B cell (primary cell): ENCODE data around the gene KIAA1217. TPM values are rescaled to one million over a fixed set of nuclear protein-coding genes. Genes with fewer than 3 reads are reported as not detected.

ENCODE experiments used
- ATAC-seq: fragments of 200-7000 bp; cut with Tn5 transposase; one replicate; pipeline ENCODE4 v1.10.0; 2021; ENCODE audit warnings: low read depth, mild to moderate bottlenecking, moderate number of reproducible peaks, moderate library complexity
- CTCF ChIA-PET: fragments of 350-600 bp; sonication (Branson Sonifier 250); formaldehyde crosslinking; loops from one replicate; lab custom pipeline; 2021; ENCODE audit warnings: antibody characterized with exemption, inconsistent platforms; lab: Charles Lee
- POLR2A ChIA-PET: fragments of 350-600 bp; sonication (Branson Sonifier 250); formaldehyde crosslinking; loops from one replicate; lab custom pipeline; 2021; ENCODE audit warnings: antibody characterized with exemption; lab: Charles Lee
- DNase-seq: peaks from one replicate; pipeline ENCODE4 v3.0.0; 2013
- H2AFZ ChIP-seq: 2 replicates; pipeline ENCODE4 v1.6.1; 2012; ENCODE audit warnings: mild to moderate bottlenecking, low read depth, low read length; ENCODE audit not compliant: insufficient read depth, poor library complexity, severe bottlenecking
- H3K27ac ChIP-seq, 2 donors: 1 replicate in 1 of 2; 2 replicates in 1 of 2; pipeline ENCODE4 v1.5.1; 2012 to 2013; ENCODE audit warnings: low read length in 2 of 2, mild to moderate bottlenecking in 2 of 2, moderate library complexity in 1 of 2
- H3K27me3 ChIP-seq, 4 experiments: fragments of 200-600 bp in 1 of 4; sonication (generic) in 1 of 4; replicated peaks in 1 of 4; 1 replicate in 2 of 4; 2 replicates in 2 of 4; pipeline versions ENCODE4 v1.6.1 to v1.7.0; 2013 to 2016; ENCODE audit warnings: low read length in 3 of 4, mild to moderate bottlenecking in 2 of 4, mixed read lengths in 1 of 4, moderate library complexity in 1 of 4; ENCODE audit not compliant: insufficient read depth in 4 of 4, control insufficient read depth in 3 of 4; ENCODE audit errors: control extremely low read depth in 1 of 4
- H3K36me3 ChIP-seq, 2 experiments: replicated peaks in 1 of 2; 1 replicate in 1 of 2; 2 replicates in 1 of 2; pipeline versions ENCODE4 v1.6.1 to v1.7.1; 2013; ENCODE audit warnings: low read length in 1 of 2; ENCODE audit not compliant: insufficient read depth in 2 of 2, control insufficient read depth in 1 of 2; ENCODE audit errors: control extremely low read depth in 1 of 2, extremely low read depth in 1 of 2
- H3K4me1 ChIP-seq, 2 donors: fragments of 200-600 bp in 1 of 2; sonication (generic) in 1 of 2; 1 replicate in 1 of 2; 2 replicates in 1 of 2; pipeline versions ENCODE4 v1.5.1 to v1.6.1; 2013 to 2017; ENCODE audit warnings: low read length in 2 of 2; ENCODE audit not compliant: control insufficient read depth in 2 of 2, insufficient read depth in 2 of 2
- H3K4me2 ChIP-seq: replicated peaks from 2 replicates; pipeline ENCODE3; 2012; ENCODE audit warnings: mild to moderate bottlenecking, low read depth, low read length; ENCODE audit not compliant: poor library complexity, severe bottlenecking
- H3K4me3 ChIP-seq, 5 experiments: fragments of 200-600 bp in 1 of 5; sonication (generic) in 1 of 5; 1 replicate in 3 of 5; 2 replicates in 2 of 5; pipeline versions ENCODE4 v1.5.1 to v1.7.0; 2011 to 2016; ENCODE audit warnings: low read length in 4 of 5, mild to moderate bottlenecking in 4 of 5, low read depth in 2 of 5, control low read depth in 1 of 5, moderate library complexity in 1 of 5; ENCODE audit not compliant: insufficient read depth in 1 of 5; ENCODE audit errors: control extremely low read depth in 1 of 5, extremely low read depth in 1 of 5
- H3K79me2 ChIP-seq: fragments of 200-600 bp; sonication (generic); one replicate; pipeline ENCODE4 v1.6.0; 2016; ENCODE audit warnings: low read length; ENCODE audit not compliant: control insufficient read depth, insufficient read depth
- H3K9ac ChIP-seq: fragments of 200-600 bp; sonication (generic); 2 replicates; pipeline ENCODE4 v1.6.1; 2017; ENCODE audit warnings: mild to moderate bottlenecking, low read length, moderate library complexity
- H3K9me3 ChIP-seq, 3 donors: one replicate each; pipeline versions ENCODE4 v1.6.1 to v1.7.1; 2013; ENCODE audit warnings: low read length in 2 of 3; ENCODE audit not compliant: control insufficient read depth in 2 of 3, insufficient read depth in 1 of 3; ENCODE audit errors: control extremely low read depth in 1 of 3
- H4K20me1 ChIP-seq: 2 replicates; pipeline ENCODE4 v1.6.0; 2012; ENCODE audit warnings: mild to moderate bottlenecking, low read length; ENCODE audit not compliant: insufficient read depth, control insufficient read depth, poor library complexity, severe bottlenecking
- H3K27ac Mint-ChIP-seq: one replicate; pipeline ENCODE4 v1.8.0; 2021; ENCODE audit warnings: mixed read lengths
- H3K27me3 Mint-ChIP-seq: one replicate; pipeline ENCODE4 v1.8.0; 2021; ENCODE audit warnings: mixed read lengths
- H3K4me1 Mint-ChIP-seq: one replicate; pipeline ENCODE4 v1.8.0; 2021; ENCODE audit warnings: mixed read lengths
- H3K4me3 Mint-ChIP-seq: one replicate; pipeline ENCODE4 v1.8.0; 2021; ENCODE audit warnings: mixed read lengths
- H3K9me3 Mint-ChIP-seq: one replicate; pipeline ENCODE4 v1.8.0; 2022; ENCODE audit warnings: mixed read lengths; ENCODE audit not compliant: insufficient read depth
- EZH2 ChIP-seq: IDR thresholded peaks from 2 replicates; pipeline ENCODE4 v1.6.1; 2012; ENCODE audit warnings: borderline replicate concordance, low read depth, mild to moderate bottlenecking, moderate library complexity, low read length; ENCODE audit not compliant: insufficient read depth, poor library complexity, severe bottlenecking
- WGBS: methylation state at CpG from one replicate; pipeline ENCODE4 v1.1.5; 2013; ENCODE audit warnings: missing lambda C conversion rate; ENCODE audit not compliant: insufficient coverage; 5-methylcytosine and 5-hydroxymethylcytosine counted together
- intact Hi-C: fragments of 100-400 bp; cut with micrococcal nuclease; formaldehyde crosslinking; loops from one replicate; pipeline ENCODE4 v1.10.0; 2022
- polyA plus RNA-seq: library from polyadenylated mRNA; depleted of rRNA; stranded (reverse); fragments of >200 nt; gene quantifications from 2 replicates; pipeline ENCODE4 v1.2.3, GENCODE V29; 2012
- total RNA-seq, 2 donors: library from RNA; stranded (reverse); fragments of 120-200 nt in 1 of 2; gene quantifications; 1 replicate in 1 of 2; 2 replicates in 1 of 2; pipeline versions ENCODE4 v1.2.3 to v1.2.4, GENCODE V29; 2013 to 2022
- TF ChIP-seq, protein P1 (sequence below): fragments of 200-600 bp; IDR thresholded peaks from one replicate; pipeline ENCODE4 v1.8.0; 2022; ENCODE audit warnings: antibody characterized with exemption, mild to moderate bottlenecking

The KIAA1217 gene
- total and polyA plus RNA-seq, 2 donors (not counting 1 experiment from before 2014, with no cell fraction given): 0.67 TPM; not detected in 1

DNA sequence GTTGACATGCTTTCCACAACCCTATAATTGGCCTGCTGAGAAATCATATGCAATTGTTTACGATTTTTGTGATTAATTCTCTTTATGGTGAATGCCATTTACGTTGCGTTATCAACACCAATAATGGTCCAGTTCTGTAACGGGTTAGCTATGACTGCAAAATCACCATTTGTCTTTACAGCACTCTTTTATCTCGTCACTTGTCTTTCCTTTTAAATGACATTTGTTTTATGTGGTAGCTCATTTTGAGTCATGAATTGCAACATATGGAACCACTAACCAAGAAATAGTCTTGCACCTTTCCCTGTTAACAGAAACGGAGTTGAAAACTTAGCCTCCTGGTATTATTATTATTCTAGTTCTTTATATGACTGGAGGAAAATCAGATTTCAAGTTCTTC lies 3.1 kb upstream of the KIAA1217 start:
- Histone ChIP-seq H3K36me3 (no peaks in the 10 kb centered on the region), H3K4me3 (no peak overlapping the region), H3K27me3 (peaks cover 0 to 7% (median 5%) of the 10 kb centered on the region in 4 experiments), H3K4me2 (no peak overlapping the region), H2AFZ (no peak overlapping the region), H3K9me3 (peaks cover 0 to 4% (median 0%) of the 10 kb centered on the region in 3 donors), H3K4me1 (peaks cover 3 to 10% of the 10 kb centered on the region in 2 donors), H4K20me1 (no peaks in the 10 kb centered on the region), H3K9ac (no peak overlapping the region), H3K79me2 (no peaks in the 10 kb centered on the region), H3K27ac (no peak overlapping the region)
- DNase-seq (no peak), ATAC-seq (no peak)
- CTCF ChIA-PET: interaction anchor here (1.5 kb wide), 1 partner anchor 10 kb away, joined by 3 read pairs; no protein-coding TSS in a partner anchor
- POLR2A ChIA-PET: no interaction called here
- Mint-ChIP-seq H3K9me3 (no peaks in the 10 kb centered on the region), H3K4me3 (no peak overlapping the region), H3K4me1 (peaks cover 13% of the 10 kb centered on the region), H3K27me3 (peaks cover 37% of the 10 kb centered on the region), H3K27ac (no peak overlapping the region)
- WGBS: no CpG with 5 or more reads among the region's 6 CpGs
- intact Hi-C loops: no loop called here
- TF ChIP-seq, protein P1, sequence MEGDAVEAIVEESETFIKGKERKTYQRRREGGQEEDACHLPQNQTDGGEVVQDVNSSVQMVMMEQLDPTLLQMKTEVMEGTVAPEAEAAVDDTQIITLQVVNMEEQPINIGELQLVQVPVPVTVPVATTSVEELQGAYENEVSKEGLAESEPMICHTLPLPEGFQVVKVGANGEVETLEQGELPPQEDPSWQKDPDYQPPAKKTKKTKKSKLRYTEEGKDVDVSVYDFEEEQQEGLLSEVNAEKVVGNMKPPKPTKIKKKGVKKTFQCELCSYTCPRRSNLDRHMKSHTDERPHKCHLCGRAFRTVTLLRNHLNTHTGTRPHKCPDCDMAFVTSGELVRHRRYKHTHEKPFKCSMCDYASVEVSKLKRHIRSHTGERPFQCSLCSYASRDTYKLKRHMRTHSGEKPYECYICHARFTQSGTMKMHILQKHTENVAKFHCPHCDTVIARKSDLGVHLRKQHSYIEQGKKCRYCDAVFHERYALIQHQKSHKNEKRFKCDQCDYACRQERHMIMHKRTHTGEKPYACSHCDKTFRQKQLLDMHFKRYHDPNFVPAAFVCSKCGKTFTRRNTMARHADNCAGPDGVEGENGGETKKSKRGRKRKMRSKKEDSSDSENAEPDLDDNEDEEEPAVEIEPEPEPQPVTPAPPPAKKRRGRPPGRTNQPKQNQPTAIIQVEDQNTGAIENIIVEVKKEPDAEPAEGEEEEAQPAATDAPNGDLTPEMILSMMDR: no peak
- no peak for TF ChIP-seq EZH2

DNA sequence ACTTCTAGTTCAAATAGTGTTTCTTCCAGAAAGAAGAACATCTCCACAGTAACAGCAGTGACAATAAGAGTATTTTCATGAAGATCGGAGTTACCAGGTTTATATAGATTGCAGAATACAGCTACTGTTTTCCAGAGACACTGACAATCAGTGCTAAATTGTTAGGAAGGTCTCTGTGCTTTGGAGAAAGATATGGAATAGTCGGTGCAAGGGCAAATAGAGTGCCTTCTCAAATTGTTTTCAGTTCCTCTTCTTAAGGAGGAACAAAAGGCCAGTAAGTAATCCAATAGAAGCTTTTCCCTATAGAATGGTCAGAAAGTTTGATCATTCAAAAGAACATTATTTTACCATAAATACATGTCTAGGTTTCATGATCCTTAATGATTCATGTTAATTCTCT lies 2.6 kb upstream of the KIAA1217 start:
- no peak for TF ChIP-seq EZH2
- TF ChIP-seq, protein P1: no peak
- intact Hi-C loops: no loop called here
- no peak overlapping the region for H3K4me3 Mint-ChIP-seq
- Histone ChIP-seq H3K4me3 (no peak overlapping the region), H2AFZ (no peak overlapping the region), H3K79me2 (no peaks in the 10 kb centered on the region), H3K4me2 (no peak overlapping the region), H3K36me3 (no peaks in the 10 kb centered on the region), H3K27me3 (peaks cover 0 to 7% (median 5%) of the 10 kb centered on the region in 4 experiments), H3K4me1 (peaks cover 3 to 10% of the 10 kb centered on the region in 2 donors), H3K27ac (no peak overlapping the region), H4K20me1 (no peaks in the 10 kb centered on the region), H3K9me3 (peaks cover 0 to 4% (median 0%) of the 10 kb centered on the region in 3 donors), H3K9ac (no peak overlapping the region)
- no peak overlapping the region for H3K27ac Mint-ChIP-seq
- ChIA-PET POLR2A (no interaction called here), CTCF (interaction anchor here (1.5 kb wide), 1 partner anchor 11 kb away, joined by 3 read pairs; no protein-coding TSS in a partner anchor)
- WGBS: no CpG with 5 or more reads among the region's 2 CpGs
- H3K27me3 Mint-ChIP-seq: peaks cover 41% of the 10 kb centered on the region
- peaks cover 13% of the 10 kb centered on the region for H3K4me1 Mint-ChIP-seq
- no peak for ATAC-seq
- no peak for DNase-seq
- no peaks in the 10 kb centered on the region for H3K9me3 Mint-ChIP-seq
